ENCODE measurements around the gene ROGDI. TPM values are rescaled to one million over a fixed set of nuclear protein-coding genes. Genes with fewer than 3 reads are reported as not detected.
A peak's percentile ranks its signal among the peaks of the same experiment; 100 is the strongest.

Gene ROGDI
- total and polyA plus RNA-seq, 2 of the 13 experiments (the other 11 are each of a cell fraction or from before 2014, with no cell fraction given) = 19.2 to 42.1 TPM

GRCh38 chr16:4801962-4802658 is at the start of gene ROGDI (continued):
- TF ChIP-seq NKX3-1 (CRISPR knock-in tag; IDR thresholded peaks at IDR 0.05) (no peak), ZNF570 (CRISPR knock-in tag; IDR thresholded peaks at IDR 0.05; ENCODE audit: borderline replicate concordance) (no peak), RNF2 (conservative IDR thresholded peaks at IDR 0.05; ENCODE audit: low read depth) (no peak), TGIF2 (CRISPR knock-in tag; IDR thresholded peaks at IDR 0.05) (no peak), ZNF460 (CRISPR knock-in tag; IDR thresholded peaks at IDR 0.05; ENCODE audit: borderline replicate concordance) (no peak), ZNF746 (CRISPR knock-in tag; IDR thresholded peaks at IDR 0.05) (peak; percentile 66; the same call in 1 of the 2 replicates), ZNF558 (CRISPR knock-in tag; IDR thresholded peaks at IDR 0.05; ENCODE audit: borderline replicate concordance) (0 out of 2 replicates have a peak, but pooled peaks have one; percentile 28), SETDB1 (CRISPR knock-in tag; IDR thresholded peaks at IDR 0.05; ENCODE audit: borderline replicate concordance) (no peak), HNRNPK (IDR thresholded peaks at IDR 0.05; ENCODE audit: low read depth, low read length, poor library complexity, severe bottlenecking) (no peak), CEBPB (IDR thresholded peaks at IDR 0.05; ENCODE audit: borderline replicate concordance, low read depth, low read length) (no peak), HDAC2 (CRISPR knock-in tag; IDR thresholded peaks at IDR 0.05) (peak; percentile 62)
- TF ChIP-seq, protein P1, sequence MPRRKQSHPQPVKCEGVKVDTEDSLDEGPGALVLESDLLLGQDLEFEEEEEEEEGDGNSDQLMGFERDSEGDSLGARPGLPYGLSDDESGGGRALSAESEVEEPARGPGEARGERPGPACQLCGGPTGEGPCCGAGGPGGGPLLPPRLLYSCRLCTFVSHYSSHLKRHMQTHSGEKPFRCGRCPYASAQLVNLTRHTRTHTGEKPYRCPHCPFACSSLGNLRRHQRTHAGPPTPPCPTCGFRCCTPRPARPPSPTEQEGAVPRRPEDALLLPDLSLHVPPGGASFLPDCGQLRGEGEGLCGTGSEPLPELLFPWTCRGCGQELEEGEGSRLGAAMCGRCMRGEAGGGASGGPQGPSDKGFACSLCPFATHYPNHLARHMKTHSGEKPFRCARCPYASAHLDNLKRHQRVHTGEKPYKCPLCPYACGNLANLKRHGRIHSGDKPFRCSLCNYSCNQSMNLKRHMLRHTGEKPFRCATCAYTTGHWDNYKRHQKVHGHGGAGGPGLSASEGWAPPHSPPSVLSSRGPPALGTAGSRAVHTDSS (CRISPR knock-in tag; conservative IDR thresholded peaks at IDR 0.05) = no peak
- TF ChIP-seq, protein P2, sequence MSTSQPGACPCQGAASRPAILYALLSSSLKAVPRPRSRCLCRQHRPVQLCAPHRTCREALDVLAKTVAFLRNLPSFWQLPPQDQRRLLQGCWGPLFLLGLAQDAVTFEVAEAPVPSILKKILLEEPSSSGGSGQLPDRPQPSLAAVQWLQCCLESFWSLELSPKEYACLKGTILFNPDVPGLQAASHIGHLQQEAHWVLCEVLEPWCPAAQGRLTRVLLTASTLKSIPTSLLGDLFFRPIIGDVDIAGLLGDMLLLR (CRISPR knock-in tag; IDR thresholded peaks at IDR 0.05) = no peak
- TF ChIP-seq, protein P3, sequence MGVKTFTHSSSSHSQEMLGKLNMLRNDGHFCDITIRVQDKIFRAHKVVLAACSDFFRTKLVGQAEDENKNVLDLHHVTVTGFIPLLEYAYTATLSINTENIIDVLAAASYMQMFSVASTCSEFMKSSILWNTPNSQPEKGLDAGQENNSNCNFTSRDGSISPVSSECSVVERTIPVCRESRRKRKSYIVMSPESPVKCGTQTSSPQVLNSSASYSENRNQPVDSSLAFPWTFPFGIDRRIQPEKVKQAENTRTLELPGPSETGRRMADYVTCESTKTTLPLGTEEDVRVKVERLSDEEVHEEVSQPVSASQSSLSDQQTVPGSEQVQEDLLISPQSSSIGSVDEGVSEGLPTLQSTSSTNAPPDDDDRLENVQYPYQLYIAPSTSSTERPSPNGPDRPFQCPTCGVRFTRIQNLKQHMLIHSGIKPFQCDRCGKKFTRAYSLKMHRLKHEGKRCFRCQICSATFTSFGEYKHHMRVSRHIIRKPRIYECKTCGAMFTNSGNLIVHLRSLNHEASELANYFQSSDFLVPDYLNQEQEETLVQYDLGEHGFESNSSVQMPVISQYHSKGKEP (CRISPR knock-in tag; IDR thresholded peaks at IDR 0.05) = no peak
- TF ChIP-seq, protein P4, sequence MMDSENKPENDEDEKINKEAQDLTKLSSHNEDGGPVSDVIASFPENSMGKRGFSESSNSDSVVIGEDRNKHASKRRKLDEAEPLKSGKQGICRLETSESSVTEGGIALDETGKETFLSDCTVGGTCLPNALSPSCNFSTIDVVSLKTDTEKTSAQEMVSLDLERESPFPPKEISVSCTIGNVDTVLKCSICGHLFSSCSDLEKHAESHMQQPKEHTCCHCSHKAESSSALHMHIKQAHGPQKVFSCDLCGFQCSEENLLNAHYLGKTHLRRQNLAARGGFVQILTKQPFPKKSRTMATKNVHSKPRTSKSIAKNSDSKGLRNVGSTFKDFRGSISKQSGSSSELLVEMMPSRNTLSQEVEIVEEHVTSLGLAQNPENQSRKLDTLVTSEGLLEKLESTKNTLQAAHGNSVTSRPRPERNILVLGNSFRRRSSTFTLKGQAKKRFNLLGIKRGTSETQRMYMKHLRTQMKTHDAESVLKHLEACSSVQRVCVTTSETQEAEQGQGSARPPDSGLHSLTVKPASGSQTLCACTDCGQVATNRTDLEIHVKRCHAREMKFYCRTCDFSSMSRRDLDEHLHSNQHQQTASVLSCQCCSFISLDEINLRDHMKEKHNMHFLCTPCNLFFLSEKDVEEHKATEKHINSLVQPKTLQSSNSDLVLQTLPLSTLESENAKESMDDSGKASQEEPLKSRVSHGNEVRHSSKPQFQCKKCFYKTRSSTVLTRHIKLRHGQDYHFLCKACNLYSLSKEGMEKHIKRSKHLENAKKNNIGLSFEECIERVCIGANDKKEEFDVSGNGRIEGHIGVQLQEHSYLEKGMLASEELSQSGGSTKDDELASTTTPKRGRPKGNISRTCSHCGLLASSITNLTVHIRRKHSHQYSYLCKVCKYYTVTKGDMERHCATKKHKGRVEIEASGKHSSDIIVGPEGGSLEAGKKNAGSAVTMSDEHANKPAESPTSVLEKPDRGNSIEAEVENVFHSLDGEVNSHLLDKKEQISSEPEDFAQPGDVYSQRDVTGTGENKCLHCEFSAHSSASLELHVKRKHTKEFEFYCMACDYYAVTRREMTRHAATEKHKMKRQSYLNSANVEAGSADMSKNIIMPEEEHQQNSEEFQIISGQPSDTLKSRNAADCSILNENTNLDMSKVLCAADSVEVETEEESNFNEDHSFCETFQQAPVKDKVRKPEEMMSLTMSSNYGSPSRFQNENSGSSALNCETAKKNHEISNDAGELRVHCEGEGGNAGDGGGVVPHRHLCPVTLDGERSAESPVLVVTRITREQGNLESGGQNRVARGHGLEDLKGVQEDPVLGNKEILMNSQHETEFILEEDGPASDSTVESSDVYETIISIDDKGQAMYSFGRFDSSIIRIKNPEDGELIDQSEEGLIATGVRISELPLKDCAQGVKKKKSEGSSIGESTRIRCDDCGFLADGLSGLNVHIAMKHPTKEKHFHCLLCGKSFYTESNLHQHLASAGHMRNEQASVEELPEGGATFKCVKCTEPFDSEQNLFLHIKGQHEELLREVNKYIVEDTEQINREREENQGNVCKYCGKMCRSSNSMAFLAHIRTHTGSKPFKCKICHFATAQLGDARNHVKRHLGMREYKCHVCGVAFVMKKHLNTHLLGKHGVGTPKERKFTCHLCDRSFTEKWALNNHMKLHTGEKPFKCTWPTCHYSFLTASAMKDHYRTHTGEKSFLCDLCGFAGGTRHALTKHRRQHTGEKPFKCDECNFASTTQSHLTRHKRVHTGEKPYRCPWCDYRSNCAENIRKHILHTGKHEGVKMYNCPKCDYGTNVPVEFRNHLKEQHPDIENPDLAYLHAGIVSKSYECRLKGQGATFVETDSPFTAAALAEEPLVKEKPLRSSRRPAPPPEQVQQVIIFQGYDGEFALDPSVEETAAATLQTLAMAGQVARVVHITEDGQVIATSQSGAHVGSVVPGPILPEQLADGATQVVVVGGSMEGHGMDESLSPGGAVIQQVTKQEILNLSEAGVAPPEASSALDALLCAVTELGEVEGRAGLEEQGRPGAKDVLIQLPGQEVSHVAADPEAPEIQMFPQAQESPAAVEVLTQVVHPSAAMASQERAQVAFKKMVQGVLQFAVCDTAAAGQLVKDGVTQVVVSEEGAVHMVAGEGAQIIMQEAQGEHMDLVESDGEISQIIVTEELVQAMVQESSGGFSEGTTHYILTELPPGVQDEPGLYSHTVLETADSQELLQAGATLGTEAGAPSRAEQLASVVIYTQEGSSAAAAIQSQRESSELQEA (CRISPR knock-in tag; IDR thresholded peaks at IDR 0.05; ENCODE audit: not compliant biosample characterization) = no peak
- TF ChIP-seq, protein P5, sequence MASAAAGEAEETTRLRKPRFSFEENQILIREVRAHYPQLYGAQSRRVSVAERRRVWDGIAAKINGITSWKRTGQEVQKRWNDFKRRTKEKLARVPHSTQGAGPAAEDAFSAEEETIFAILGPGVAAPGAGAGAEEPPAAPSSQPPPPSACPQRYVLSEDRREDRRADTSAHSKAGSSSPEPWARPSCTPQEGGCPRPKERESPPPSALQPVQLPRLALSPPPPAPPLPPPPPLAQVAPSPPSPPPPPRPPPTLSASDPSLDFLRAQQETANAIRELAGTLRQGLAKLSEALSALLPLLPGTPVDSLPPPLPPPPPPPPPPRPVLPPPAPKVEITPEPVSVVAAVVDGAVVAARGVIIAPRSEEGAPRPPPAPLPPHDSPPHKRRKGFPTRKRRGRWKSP (CRISPR knock-in tag; IDR thresholded peaks at IDR 0.05) = no peak; the same call in none of the 2 replicates
